DOHH2 (cell line): ENCODE measurements around the gene TMC8.

Source experiments
- H3F3A ChIP-seq: fragments of 200-600 bp; sonication (generic), shearing (Covaris generic); 2 replicates; pipeline ENCODE4 v1.6.0; 2016; ENCODE audit warnings: antibody characterized with exemption, mild to moderate bottlenecking; ENCODE audit not compliant: control insufficient read depth, insufficient read depth
- H3K27ac ChIP-seq: fragments of 200-600 bp; sonication (generic); 2 replicates; pipeline ENCODE4 v1.5.1; 2014; ENCODE audit warnings: low read depth, mild to moderate bottlenecking, low read length, moderate library complexity
- H3K27me3 ChIP-seq: fragments of 200-600 bp; sonication (generic); 2 replicates; pipeline ENCODE4 v1.6.1; 2014; ENCODE audit warnings: mild to moderate bottlenecking, low read length, mixed read lengths; ENCODE audit not compliant: control insufficient read depth
- H3K36me3 ChIP-seq: fragments of 200-600 bp; sonication (generic); 2 replicates; pipeline ENCODE4 v1.6.1; 2014; ENCODE audit warnings: mild to moderate bottlenecking, low read length, moderate library complexity, mixed read lengths; ENCODE audit not compliant: control insufficient read depth
- H3K4me1 ChIP-seq: fragments of 200-600 bp; sonication (generic); 2 replicates; pipeline ENCODE4 v1.6.1; 2014; ENCODE audit warnings: mild to moderate bottlenecking, low read length, mixed read lengths; ENCODE audit not compliant: control insufficient read depth
- H3K4me2 ChIP-seq: fragments of 200-600 bp; sonication (generic); 2 replicates; pipeline ENCODE4 v1.6.0; 2014; ENCODE audit warnings: mild to moderate bottlenecking, low read length, moderate library complexity
- H3K4me3 ChIP-seq: fragments of 200-600 bp; sonication (generic); 2 replicates; pipeline ENCODE4 v1.5.1; 2014; ENCODE audit warnings: mild to moderate bottlenecking, low read length, mixed read lengths
- H3K79me2 ChIP-seq: fragments of 200-600 bp; sonication (generic); 2 replicates; pipeline ENCODE4 v1.6.1; 2014; ENCODE audit warnings: mild to moderate bottlenecking, low read length, mixed read lengths; ENCODE audit not compliant: control insufficient read depth
- H3K9me2 ChIP-seq: fragments of 200-600 bp; sonication (generic); replicated peaks from 2 replicates; pipeline ENCODE4 v1.6.1; 2014; ENCODE audit warnings: mild to moderate bottlenecking, low read length, mixed read lengths; ENCODE audit not compliant: control insufficient read depth
- H3K9me3 ChIP-seq: fragments of 200-600 bp; sonication (generic); 2 replicates; pipeline ENCODE4 v1.6.1; 2014; ENCODE audit warnings: antibody characterized with exemption, low read length, mixed read lengths; ENCODE audit not compliant: control insufficient read depth, insufficient read depth
- H4K20me1 ChIP-seq: fragments of 200-600 bp; sonication (generic); 2 replicates; pipeline ENCODE4 v1.6.0; 2014; ENCODE audit warnings: low read depth, mild to moderate bottlenecking, antibody characterized with exemption, low read length, moderate library complexity; ENCODE audit not compliant: control insufficient read depth, insufficient read depth
- CTCF ChIP-seq: fragments of 200-600 bp; sonication (generic); IDR thresholded peaks from one replicate; pipeline ENCODE4 v1.5.1; 2014; ENCODE audit warnings: antibody characterized with exemption, mild to moderate bottlenecking, low read depth, low read length; ENCODE audit not compliant: poor library complexity, severe bottlenecking
- EZH2phosphoT487 ChIP-seq: fragments of 200-600 bp; sonication (generic); IDR thresholded peaks from 2 replicates; pipeline ENCODE4 v1.6.1; 2017; ENCODE audit warnings: borderline replicate concordance, mild to moderate bottlenecking, antibody characterized with exemption, low read length, moderate library complexity, mixed read lengths

The TMC8 gene

GRCh38 chr17:78116411-78116810 lies 14.2 kb upstream of the TMC8 start:
- TF ChIP-seq CTCF, result no peak
- no peak for TF ChIP-seq EZH2phosphoT487
- H3K79me2 ChIP-seq, result peaks cover 5% of the 10 kb centered on the region
- peaks cover 74% of the 10 kb centered on the region for H3K36me3 ChIP-seq

GRCh38 chr17:78117027-78117981 lies 13.3 kb upstream of the TMC8 start:
- Histone ChIP-seq H3K9me3 (no peaks in the 10 kb centered on the region), H4K20me1 (no peaks in the 10 kb centered on the region), H3K27me3 (no peaks in the 10 kb centered on the region), H3K27ac (no peak overlapping the region), H3K4me2 (no peak overlapping the region), H3K36me3 (peaks cover 74% of the 10 kb centered on the region), H3F3A (no peaks in the 10 kb centered on the region; the same call in 1 of the 2 replicates), H3K4me3 (no peak overlapping the region), H3K9me2 (no peaks in the 10 kb centered on the region), H3K4me1 (peaks cover 26% of the 10 kb centered on the region), H3K79me2 (peaks cover 14% of the 10 kb centered on the region)
- TF ChIP-seq CTCF (peak; percentile 53), EZH2phosphoT487 (no peak)

More at GRCh38 chr17:78116411-78116810, 14.2 kb upstream of the TMC8 start:
- Histone ChIP-seq H3K27me3 (no peaks in the 10 kb centered on the region), H3K4me1 (peaks cover 17% of the 10 kb centered on the region), H3K27ac (no peak overlapping the region), H3F3A (no peaks in the 10 kb centered on the region; the same call in 1 of the 2 replicates), H3K4me2 (no peak overlapping the region), H3K9me3 (no peaks in the 10 kb centered on the region), H3K4me3 (no peak overlapping the region), H3K9me2 (no peaks in the 10 kb centered on the region), H4K20me1 (no peaks in the 10 kb centered on the region)

GRCh38 chr17:78118801-78119241 lies 11.8 kb upstream of the TMC8 start:
- Histone ChIP-seq H3K9me3 (no peaks in the 10 kb centered on the region), H3K27ac (no peak overlapping the region), H3K4me2 (no peak overlapping the region), H3K4me1 (peaks cover 31% of the 10 kb centered on the region), H3K9me2 (no peaks in the 10 kb centered on the region), H3F3A (no peaks in the 10 kb centered on the region; the same call in 1 of the 2 replicates), H4K20me1 (no peaks in the 10 kb centered on the region), H3K27me3 (no peaks in the 10 kb centered on the region), H3K36me3 (peaks cover 75% of the 10 kb centered on the region), H3K79me2 (peaks cover 29% of the 10 kb centered on the region), H3K4me3 (no peak overlapping the region)
- TF ChIP-seq CTCF, result no peak
